Left kidney (tissue), 2 donors: Measurements from ENCODE around the gene RASSF1. TPM values are rescaled to one million over a fixed set of nuclear protein-coding genes. Genes with fewer than 3 reads are reported as not detected.
A peak's percentile ranks its signal among the peaks of the same experiment; 100 is the strongest.

Source experiments
- DNase-seq: peaks from one replicate; pipeline ENCODE4 v3.0.0-alpha.2; 2013
- polyA plus RNA-seq: library from polyadenylated mRNA; unstranded; fragments of 120-200 nt; gene quantifications from one replicate; pipeline ENCODE4 v1.2.1, GENCODE V29; 2013; ENCODE audit not compliant: insufficient read length

RASSF1 gene
- polyA plus RNA-seq, 1 donor = 19.6 TPM

GRCh38 chr3:50370594-50370993 lies 30.0 kb upstream of the RASSF1 start:
- DNase-seq = no peak

GRCh38 chr3:50369012-50369670 lies 28.5 kb upstream of the RASSF1 start:
- DNase-seq = no peak

GRCh38 chr3:50365842-50366220 lies 25.2 kb upstream of the RASSF1 start:
- DNase-seq = no peak

GRCh38 chr3:50365080-50365841 lies 24.6 kb upstream of the RASSF1 start:
- DNase-seq = no peak

GRCh38 chr3:50364573-50365079 lies 24.0 kb upstream of the RASSF1 start:
- no peak for DNase-seq

GRCh38 chr3:50359760-50360110 lies 19.1 kb upstream of the RASSF1 start:
- no peak for DNase-seq

GRCh38 chr3:50358911-50359759 lies 18.5 kb upstream of the RASSF1 start, which contains the start of gene TMEM115:
TMEM115 (minus strand) TSS chr3:50359521; CDS start chr3:50359063, 458 bp downstream.
- peak; percentile 97 for DNase-seq

GRCh38 chr3:50358355-50358910 lies 17.8 kb upstream of the RASSF1 start:
- no peak for DNase-seq

- no peak for DNase-seq
Observed at GRCh38 chr3:50357481-50357880, 16.8 kb upstream of the RASSF1 start.

- no peak for DNase-seq
Observed at GRCh38 chr3:50356553-50356952, 15.9 kb upstream of the RASSF1 start.

GRCh38 chr3:50355829-50356552 lies 15.4 kb upstream of the RASSF1 start:
- DNase-seq = no peak

GRCh38 chr3:50354850-50355249 lies 14.2 kb upstream of the RASSF1 start:
- DNase-seq = no peak

- DNase-seq = no peak
Observed at GRCh38 chr3:50354186-50354764, 13.6 kb upstream of the RASSF1 start.

- DNase-seq = no peak
Observed at GRCh38 chr3:50353245-50354004, 12.8 kb upstream of the RASSF1 start.

- no peak for DNase-seq
Observed at GRCh38 chr3:50352781-50353180, 12.1 kb upstream of the RASSF1 start.

GRCh38 chr3:50351323-50351697 lies 10.7 kb upstream of the RASSF1 start:
- DNase-seq = no peak

- DNase-seq = peak; percentile 91
Observed at GRCh38 chr3:50350527-50351322, 10.1 kb upstream of the RASSF1 start, which contains the start of the genes CYB561D2 and NPRL2. CYB561D2 (plus strand) TSS chr3:50350862; CDS start chr3:50351434, 572 bp downstream. NPRL2 (minus strand) TSS chr3:50350775; CDS start chr3:50350652, 123 bp downstream.

GRCh38 chr3:50350213-50350526 lies 9.5 kb upstream of the RASSF1 start:
- DNase-seq = no peak

- no peak for DNase-seq
Observed at GRCh38 chr3:50347187-50347813, 6.7 kb upstream of the RASSF1 start.
